ENCODE measurements around the gene RGS3. TPM values are rescaled to one million over a fixed set of nuclear protein-coding genes. Genes with fewer than 3 reads are reported as not detected.

The RGS3 gene
- polyA plus RNA-seq, 1 experiment = 41.0 TPM

DNA sequence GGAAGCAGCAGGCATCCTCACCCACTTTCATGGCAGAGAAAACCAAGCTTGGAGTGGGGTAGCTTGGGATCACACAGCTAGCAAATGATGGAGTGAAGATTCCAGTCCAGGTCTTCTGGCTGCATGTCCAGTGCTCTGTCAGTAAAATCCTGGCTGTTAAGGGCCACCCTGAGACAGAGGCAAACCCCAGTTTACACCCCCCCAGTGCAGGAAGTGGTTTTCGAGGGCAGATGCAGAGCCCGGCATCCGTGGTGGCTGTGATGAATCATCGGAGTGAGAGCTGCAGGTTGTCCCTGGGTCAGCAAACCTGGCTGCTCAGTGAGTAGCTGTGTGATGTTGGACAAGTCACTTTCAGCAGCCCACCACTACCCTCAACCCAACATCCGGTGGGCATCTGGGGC, 115.4 kb downstream of the RGS3 start:
- POLR2A ChIA-PET = interaction anchor here (0.6 to 2.4 kb wide), 9 partner anchors 14 to 304 kb away, joined by 3 to 16 read pairs (median 5); partner anchors contain the start of genes C9orf43, CDC26, HDHD3 and POLE3
- Histone ChIP-seq H3K27me3 (ENCODE audit: control insufficient read depth, insufficient read depth, low read length) (no peaks in the 10 kb centered on the region), H3K4me3 (ENCODE audit: low read depth, low read length) (no peak overlapping the region), H3K27ac (ENCODE audit: low read depth, low read length) (peak overlapping the region; percentile 81), H3K9me3 (ENCODE audit: control insufficient read depth, insufficient read depth, low read length) (no peaks in the 10 kb centered on the region)
- no peak for DNase-seq (ENCODE audit: low read depth, low spot score)
- CTCF ChIA-PET = interaction anchor here (0.5 to 3.0 kb wide), 8 partner anchors 11 to 147 kb away, joined by 3 to 18 read pairs (median 10); no protein-coding TSS in a partner anchor
- TF ChIP-seq, protein P1, sequence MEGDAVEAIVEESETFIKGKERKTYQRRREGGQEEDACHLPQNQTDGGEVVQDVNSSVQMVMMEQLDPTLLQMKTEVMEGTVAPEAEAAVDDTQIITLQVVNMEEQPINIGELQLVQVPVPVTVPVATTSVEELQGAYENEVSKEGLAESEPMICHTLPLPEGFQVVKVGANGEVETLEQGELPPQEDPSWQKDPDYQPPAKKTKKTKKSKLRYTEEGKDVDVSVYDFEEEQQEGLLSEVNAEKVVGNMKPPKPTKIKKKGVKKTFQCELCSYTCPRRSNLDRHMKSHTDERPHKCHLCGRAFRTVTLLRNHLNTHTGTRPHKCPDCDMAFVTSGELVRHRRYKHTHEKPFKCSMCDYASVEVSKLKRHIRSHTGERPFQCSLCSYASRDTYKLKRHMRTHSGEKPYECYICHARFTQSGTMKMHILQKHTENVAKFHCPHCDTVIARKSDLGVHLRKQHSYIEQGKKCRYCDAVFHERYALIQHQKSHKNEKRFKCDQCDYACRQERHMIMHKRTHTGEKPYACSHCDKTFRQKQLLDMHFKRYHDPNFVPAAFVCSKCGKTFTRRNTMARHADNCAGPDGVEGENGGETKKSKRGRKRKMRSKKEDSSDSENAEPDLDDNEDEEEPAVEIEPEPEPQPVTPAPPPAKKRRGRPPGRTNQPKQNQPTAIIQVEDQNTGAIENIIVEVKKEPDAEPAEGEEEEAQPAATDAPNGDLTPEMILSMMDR (IDR thresholded peaks at IDR 0.05; ENCODE audit: low read depth, low read length) = no peak

DNA sequence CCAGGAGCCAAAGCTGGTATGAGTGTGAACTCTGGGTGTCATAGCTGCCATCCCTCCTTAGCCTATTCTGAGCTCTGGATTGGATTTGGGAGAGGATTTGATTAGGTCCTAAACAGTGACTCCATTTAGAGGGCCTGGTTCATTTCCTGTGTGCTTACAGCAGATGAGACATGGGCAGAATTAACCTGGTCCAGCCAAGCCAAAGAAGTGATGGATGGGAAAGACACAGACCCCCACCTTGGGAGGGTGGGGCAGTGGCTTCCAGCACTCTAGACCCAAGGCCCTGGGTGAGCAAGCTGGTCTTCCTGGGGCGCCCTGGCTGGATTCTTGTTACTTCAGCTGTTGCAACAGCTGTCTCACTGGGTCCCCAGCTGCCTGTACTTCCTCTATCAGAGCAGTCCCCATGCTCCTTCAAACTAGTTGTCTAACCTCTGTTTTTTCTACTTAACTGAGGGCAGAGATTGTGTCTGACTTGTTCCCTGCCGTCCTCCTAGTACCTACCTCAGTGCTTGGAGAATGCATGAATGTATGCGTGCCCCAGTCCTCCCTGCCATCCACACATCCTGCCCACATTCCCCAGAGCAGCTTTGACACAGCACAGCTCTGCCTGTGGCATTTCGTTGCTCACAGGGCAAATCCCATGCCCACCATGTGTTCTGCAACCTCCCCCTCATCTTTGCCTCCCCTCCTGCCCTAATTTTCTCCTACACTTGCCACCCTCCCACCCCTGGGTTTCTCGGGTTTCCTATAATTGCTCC, 115.9 kb downstream of the RGS3 start:
- Histone ChIP-seq H3K9me3 (ENCODE audit: control insufficient read depth, insufficient read depth, low read length) (no peaks in the 10 kb centered on the region), H3K4me3 (ENCODE audit: low read depth, low read length) (no peak overlapping the region), H3K27me3 (ENCODE audit: control insufficient read depth, insufficient read depth, low read length) (no peaks in the 10 kb centered on the region), H3K27ac (ENCODE audit: low read depth, low read length) (peak overlapping the region; percentile 81)
- TF ChIP-seq, protein P1 (IDR thresholded peaks at IDR 0.05; ENCODE audit: low read depth, low read length) = no peak
- DNase-seq (ENCODE audit: low read depth, low spot score) = no peak
- ChIA-PET CTCF (interaction anchor here (1.1 to 3.0 kb wide), 6 partner anchors 10 to 133 kb away, joined by 3 to 18 read pairs (median 12); no protein-coding TSS in a partner anchor), POLR2A (interaction anchor here (0.7 to 2.4 kb wide), 8 partner anchors 14 to 304 kb away, joined by 3 to 16 read pairs (median 6); partner anchors contain the start of genes C9orf43, CDC26, HDHD3 and POLE3)

DNA sequence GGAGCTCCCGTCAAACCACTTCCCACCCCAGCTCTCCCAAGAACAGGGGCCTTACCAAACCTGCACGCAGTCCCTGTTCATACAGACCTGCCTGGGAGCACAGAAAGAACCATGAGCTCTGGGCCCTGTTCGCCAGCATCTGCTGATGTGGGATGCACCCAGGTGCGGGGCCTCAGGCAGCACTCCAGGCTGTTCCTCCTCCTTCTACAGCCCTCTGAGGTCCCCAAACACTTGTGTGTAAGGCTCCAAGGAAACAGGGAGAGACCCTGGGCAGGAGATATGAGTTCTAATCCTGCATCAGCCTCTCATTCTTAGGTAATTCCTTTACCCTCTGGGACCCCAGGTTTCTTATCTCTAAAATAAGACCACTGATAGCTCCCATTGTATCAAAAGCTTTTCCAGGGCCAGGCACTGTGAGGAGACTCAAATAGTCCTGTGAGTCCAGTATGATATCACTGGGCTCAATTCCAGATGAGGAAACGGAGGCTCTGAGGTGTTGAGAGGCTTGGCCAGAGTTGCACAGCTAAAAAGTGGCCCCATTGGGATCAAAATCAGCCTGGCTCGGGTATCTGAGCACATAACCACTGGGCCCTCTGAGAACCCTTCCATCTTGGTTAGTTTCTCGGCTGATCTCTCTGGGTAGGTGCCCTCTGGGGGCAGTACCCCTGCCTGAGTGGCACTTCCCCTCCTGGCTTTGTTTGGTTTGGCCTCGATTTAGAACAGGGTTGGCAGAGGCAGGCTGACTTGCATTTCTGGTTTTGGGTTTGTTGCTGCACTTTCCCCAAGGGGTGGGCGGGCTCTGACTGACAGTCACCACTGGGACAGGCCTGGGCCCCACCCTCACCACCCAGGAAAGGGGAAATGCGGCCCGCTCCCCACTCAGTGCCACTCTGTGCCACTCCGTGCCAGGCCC, 116.8 kb downstream of the RGS3 start:
- POLR2A ChIA-PET = interaction anchor here (2.1 to 2.4 kb wide), 3 partner anchors 15 to 170 kb away, joined by 7 to 16 read pairs (median 9); partner anchors contain the start of genes C9orf43 and POLE3
- H3K4me3 ChIP-seq (ENCODE audit: low read depth, low read length) = no peak overlapping the region
- peak overlapping the region; percentile 81 for H3K27ac ChIP-seq (ENCODE audit: low read depth, low read length)
- no peaks in the 10 kb centered on the region for H3K9me3 ChIP-seq (ENCODE audit: control insufficient read depth, insufficient read depth, low read length)
- CTCF ChIA-PET = interaction anchor here (2.0 to 3.0 kb wide), 4 partner anchors 9 to 78 kb away, joined by 8 to 14 read pairs (median 12); no protein-coding TSS in a partner anchor
- H3K27me3 ChIP-seq (ENCODE audit: control insufficient read depth, insufficient read depth, low read length) = no peaks in the 10 kb centered on the region
- TF ChIP-seq, protein P1 (IDR thresholded peaks at IDR 0.05; ENCODE audit: low read depth, low read length) = no peak
- no peak for DNase-seq (ENCODE audit: low read depth, low spot score)

DNA sequence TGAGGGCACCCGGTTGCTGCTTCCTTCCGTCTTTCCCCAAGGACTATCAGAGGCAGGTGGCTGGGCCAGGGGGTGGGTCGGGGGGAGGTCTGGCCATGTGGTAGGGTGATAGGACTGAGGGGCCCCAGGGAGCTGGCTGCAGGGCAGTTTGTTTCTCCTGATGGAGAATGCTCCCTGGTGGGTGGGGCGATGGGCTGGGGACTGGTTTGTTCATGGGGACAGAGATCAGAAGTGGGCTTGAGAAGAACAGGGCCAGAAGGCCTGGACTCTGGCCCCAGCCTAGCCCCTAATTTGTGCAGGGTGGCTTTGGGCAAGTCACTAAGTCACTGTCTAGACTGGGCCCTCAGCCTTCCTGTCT, 117.4 kb downstream of the RGS3 start:
- Histone ChIP-seq H3K27ac (ENCODE audit: low read depth, low read length) (no peak overlapping the region), H3K4me3 (ENCODE audit: low read depth, low read length) (no peak overlapping the region), H3K9me3 (ENCODE audit: control insufficient read depth, insufficient read depth, low read length) (no peaks in the 10 kb centered on the region), H3K27me3 (ENCODE audit: control insufficient read depth, insufficient read depth, low read length) (no peaks in the 10 kb centered on the region)
- TF ChIP-seq, protein P1 (IDR thresholded peaks at IDR 0.05; ENCODE audit: low read depth, low read length) = no peak
- ChIA-PET POLR2A (no interaction called here), CTCF (interaction anchor here (3.0 to 24.3 kb wide), 2 partner anchors 75 to 135 kb away, joined by 34 to 767 read pairs; no protein-coding TSS in a partner anchor)
- DNase-seq (ENCODE audit: low read depth, low spot score) = no peak
